DMS114 treated with DMSO at 0.1 percent for 48 hours (cell line): Measurements from ENCODE around the gene BRD9.
A peak's percentile ranks its signal among the peaks of the same experiment; 100 is the strongest.
"Not testable (repeated sequence)": the region's sequence is repeated elsewhere in the genome, so short reads cannot be mapped to it uniquely, and the experiment has no call there.

Experiments
- DNase-seq: peaks from one replicate; lab custom pipeline; 2025; ENCODE audit not compliant: unreplicated experiment; lab: John Stamatoyannopoulos, UW

BRD9 gene

DNA sequence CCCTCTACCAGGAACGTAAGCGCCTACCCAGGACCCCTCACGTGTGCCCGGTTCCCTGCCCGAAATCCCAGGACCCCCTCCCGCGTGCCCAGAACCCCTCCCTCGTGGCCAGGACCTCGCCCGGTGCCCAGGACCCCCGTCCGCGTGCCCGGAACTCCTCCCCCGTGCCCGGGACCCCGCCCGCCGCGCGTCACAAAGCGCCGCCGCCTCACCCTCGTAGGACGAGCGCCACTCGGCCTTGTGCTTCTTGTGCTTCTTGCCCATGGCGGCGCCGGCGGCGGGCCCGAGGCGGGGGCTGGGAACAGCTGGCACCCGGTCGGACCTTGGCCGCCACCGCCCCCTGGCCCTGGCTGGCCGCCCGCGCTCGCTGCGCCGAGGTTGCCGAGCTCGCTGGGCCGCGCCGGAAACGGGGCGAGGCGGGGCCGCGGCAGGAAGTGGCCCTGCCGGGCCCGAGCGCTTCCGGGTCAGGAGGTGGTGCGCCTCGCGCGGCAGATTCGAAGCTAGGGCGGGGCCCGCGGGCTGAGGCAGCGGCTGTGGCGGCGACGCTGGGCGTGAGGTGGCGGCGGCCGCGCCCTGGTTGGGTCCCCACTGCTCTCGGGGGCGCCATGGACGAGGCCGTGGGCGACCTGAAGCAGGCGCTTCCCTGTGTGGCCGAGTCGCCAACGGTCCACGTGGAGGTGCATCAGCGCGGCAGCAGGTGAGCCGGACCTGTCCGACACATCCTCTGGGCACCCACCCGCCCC, at the start of gene BRD9, which contains the start of gene TRIP13:
BRD9 (minus strand) TSS at position 408 of the 743 bp plus-strand sequence; CDS start at position 264, 144 bp downstream.
TRIP13 (plus strand) TSS at position 491 of the 743 bp plus-strand sequence; CDS start at position 606, 115 bp downstream.
- DNase-seq = peak; percentile 52

DNA sequence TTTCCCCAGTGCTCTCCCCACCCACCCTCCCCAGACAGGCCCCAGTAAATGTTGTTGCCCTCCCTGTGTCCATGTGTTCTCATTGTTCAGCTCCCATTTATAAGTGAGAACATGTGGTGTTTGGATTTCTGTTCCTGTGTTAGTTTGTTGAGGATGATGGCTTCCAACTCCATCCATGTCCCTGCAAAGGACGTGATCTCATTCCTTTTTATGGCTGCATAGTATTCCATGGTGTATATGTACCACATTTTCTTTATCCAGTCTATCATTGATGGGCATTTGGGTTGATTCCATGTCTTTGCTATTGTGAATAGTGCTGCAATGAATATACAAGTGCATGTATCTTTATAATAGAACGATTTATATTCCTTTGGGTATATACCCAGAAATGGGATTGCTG, 48.1 kb upstream of the BRD9 start:
- not testable (repeated sequence) for DNase-seq

DNA sequence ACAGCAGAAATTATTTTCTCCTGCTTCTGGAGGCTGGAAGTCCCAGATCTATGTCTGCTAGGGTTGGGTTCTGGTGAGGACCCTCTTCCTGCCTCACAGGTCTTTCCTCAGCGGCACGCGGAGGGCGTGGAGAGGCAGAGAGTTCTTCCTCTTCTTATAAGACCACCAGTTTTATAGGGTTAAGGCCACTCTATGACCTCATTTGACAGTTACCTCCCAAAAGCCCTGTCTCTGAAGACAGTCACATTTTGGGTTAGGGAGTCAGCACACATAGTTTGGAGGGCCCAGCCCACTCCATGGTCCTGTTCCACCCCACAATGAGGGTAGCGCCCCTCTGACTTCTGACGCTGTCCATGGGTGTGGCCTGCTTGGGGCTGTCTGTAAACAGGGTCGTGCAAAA, 46.8 kb upstream of the BRD9 start:
- no peak for DNase-seq

DNA sequence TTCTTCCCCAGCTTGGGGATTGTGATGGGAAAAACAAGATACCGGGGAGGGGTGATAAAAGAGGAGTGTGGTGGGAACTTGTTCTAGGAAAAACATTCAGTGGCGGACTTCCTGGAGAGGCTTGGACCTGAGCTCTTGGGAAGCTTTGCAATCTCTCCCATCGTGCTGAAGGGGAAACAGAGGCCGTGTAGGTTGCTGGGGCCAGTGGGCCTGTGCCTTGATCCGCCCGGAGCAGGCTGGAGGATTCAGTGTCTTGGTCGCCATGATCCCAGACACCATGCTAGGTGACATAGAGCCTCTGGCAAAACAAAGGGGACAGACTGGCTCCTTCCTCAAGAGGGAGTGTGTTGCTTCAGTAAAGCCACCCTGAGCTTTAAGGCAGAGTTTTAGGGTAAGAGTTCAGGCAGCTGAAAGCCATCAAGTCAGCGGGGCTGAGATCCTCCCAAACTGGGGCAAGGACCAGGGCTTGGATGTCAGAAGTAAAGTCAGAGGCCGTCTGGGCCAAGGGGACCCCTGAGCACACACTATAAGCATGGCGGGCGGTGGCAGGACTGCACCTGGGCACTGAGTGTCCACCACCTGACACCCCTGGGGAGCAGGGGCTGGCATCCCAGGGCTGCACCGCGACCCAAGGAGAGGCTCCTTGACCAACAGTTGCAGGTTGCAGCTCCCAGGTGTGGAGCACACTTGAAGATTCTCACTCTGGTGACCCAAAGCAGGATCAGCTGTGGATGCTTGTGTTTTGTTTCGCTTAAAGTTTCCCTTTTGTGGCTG, 44.7 kb upstream of the BRD9 start:
- DNase-seq = no peak

GRCh38 chr5:936149-937144, 43.8 kb upstream of the BRD9 start:
- DNase-seq = no peak

DNA sequence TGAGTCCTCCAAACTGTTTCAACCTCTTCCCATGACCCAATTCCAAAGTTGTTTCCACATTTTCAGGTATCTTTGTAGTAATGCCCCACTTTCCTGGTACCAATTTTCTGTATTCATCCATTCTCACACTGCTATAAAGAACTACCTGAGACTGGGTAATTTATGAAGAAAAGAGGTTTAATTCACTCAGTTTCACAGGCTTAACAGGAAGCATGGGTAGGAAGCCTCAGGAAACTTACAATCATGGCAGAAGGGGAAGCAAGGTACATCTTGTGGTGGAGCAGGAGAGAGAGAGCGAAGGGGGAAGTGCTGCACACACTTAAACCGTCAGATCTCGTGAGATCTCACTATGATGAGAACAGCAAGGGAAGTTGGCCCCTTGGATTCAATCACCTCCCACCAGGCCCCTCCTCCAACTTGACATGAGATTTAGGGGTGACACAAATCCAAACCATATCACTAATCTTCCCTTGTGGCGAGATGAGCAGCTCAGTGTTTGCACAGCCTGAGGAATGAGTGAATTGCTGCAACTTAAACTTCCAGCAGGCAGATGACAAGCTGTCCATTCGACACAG, 43.0 kb upstream of the BRD9 start:
- DNase-seq = no peak

GRCh38 chr5:934381-934967, 41.9 kb upstream of the BRD9 start:
- not testable (repeated sequence) for DNase-seq

GRCh38 chr5:933951-934350, 41.4 kb upstream of the BRD9 start:
- DNase-seq = not testable (repeated sequence)

- no peak for DNase-seq
Observed at GRCh38 chr5:933251-933861, 40.8 kb upstream of the BRD9 start.

DNA sequence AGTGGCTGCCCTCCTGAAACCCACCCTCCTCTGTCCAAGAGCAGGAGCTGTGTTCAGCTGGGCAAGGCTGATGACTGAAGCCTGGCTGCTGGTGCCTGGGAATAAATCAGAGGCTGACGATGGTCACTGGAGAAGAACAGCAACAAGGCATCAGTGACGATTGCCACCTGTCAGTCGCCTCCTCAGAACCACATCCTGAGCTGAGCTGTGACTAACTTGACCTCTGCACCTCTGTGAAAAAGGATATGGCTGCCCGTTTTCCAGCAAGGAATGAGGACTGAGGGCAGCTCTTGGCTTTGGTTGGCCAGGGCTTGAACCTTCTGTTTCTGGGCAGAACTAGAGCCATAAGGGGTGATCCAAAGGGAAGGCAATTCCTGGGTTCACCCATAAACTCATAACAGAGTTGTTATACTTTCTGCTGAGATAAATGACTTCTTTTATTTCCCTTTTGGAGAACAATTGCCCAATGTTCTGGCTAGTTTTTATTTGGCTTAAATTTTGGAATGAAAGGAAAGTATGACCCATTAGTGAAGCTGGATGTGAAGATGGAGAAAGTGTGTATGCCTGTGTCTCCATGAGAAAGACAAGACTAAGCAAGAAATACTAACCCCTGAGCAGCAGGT, 40.1 kb upstream of the BRD9 start:
- no peak for DNase-seq

DNA sequence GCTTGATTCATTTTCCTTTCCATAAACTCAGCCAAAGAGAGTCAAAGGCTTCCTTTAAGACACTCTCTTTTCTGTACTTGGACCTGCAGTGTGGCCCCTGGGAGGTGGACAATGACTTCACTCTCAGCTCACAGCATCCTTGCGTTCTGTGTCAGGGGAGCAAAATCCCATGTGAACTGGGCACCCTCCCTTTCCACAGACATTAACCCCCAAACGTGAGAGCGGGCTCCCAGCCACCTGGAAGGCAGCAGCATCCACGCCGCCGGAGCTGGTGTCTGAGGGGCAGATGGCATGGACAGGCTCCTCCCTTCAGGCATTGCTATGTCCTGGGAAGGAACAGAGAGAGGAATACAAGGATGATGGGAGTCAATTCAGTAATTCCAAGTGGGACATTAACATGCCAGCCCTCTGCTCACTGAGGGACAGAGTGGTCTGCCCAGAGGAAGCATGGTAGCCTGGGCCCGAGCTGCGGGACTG, 39.6 kb upstream of the BRD9 start:
- DNase-seq = no peak

DNA sequence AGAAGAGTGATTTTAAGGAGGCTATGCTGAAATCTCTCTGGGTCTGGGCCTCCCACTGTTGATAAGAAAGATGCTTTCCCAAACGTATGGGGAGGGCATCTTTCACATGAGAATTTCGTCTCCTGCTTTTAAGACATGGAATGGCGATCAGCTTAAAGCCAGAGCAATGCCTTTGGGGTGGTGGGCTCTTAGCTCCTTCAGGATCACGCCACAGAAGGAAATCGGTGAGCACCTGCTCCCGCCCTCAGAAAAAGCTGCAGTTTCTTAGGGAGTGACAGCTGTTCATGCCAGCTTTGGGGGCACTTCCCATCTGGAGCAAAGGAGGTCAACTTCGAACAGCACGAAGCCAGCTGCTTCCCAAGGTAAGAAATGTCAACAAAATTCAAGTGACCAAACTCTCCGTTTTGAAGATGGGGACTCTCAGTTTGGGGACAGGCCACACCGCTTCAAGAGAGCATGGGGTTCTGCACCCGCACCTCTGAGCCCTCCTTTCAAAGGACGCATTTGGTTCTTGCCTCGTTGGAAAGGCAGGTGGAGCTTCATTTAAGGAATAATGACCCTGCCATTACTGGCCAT, 39.1 kb upstream of the BRD9 start:
- DNase-seq = no peak

GRCh38 chr5:930866-931265, 38.3 kb upstream of the BRD9 start:
- DNase-seq = no peak

DNA sequence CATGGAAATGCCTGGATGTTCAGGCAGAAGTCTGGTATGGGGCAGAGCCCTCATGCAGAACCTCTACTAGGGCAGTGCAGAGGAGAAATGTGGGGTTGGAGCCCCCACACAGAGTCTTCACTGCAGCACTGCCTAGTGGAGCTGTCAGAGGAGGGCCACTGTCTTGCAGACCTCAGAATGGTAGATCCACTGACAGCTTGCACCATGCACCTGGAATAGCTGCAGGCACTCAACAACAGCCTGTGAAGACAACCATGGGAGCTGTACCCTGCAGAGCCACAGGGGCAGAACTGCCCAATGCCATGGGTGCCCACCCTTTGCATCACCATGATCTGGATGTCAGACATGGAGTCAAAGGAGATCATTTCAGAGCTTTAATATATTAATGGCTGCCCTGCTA, 37.0 kb upstream of the BRD9 start:
- no peak for DNase-seq

DNA sequence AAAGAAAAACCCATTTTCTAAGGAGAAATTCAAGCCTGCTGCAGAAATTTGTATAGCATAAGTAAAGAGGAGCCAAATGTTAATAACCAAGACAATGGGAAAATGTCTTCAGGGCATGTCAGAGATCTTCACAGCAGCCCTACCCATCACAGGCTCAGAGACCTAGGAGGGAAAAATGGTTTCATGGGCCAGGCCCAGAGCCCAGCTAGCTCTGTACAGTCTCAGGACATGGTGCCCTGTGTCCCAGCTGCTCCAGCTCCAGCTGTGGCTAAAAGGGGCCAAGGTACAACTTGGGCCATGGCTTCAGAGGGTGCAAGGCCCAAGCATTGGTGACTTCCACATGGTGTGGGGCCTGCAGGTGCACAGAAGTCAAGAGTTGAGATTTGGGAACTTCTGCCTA, 36.6 kb upstream of the BRD9 start:
- not testable (repeated sequence) for DNase-seq

DNA sequence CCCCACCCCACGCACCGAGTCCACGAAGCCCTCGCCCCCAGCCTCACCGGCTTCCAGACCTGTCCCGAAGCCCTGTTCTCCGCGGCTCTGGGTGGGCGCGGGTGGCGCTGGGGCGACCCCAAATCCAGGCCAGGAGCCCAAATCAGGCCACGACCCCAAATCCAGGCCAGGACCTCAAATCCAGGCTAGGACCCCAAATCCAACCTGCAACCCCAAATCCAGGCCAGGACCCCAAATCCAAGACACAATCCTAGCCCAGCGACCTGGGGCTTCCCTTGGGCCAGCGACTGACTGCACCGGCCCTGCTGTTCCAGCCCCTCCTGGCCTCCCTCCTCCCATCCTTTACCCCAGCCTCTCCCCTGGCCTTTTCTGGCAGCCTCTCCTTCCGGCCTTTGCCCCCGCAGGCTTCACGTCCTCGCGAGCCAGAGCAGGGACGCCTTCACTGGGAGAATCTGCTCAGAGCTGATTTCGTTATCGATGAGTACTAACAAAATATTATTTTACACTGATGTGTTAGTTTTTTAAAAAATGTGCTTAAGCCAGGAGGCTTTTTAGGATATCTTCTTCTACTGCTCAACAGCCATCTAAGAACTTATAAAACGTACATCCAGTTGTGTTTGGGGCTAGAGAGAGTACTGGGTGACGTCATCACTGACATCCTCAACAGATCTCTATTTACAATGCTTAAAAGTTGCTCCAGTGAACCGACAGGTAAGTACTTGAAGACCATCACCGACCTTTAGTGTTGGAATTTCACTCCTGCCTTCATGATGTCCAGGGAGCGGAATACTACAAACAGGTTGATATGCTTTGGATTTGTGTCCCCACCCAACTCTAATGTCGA, 34.8 kb upstream of the BRD9 start:
- DNase-seq = no peak

GRCh38 chr5:926417-927171, 34.0 kb upstream of the BRD9 start:
- no peak for DNase-seq
